ENCODE measurements around the gene C6orf89.

GRCh38 chr6:36970892-36971842, 85.4 kb downstream of the C6orf89 start:
- TF ChIP-seq CTCF (conservative IDR thresholded peaks at IDR 0.05 in 1 of 2, IDR thresholded peaks at IDR 0.05 in 1 of 2; ENCODE audit: low read depth in 1 of 2, low read length in 2 of 2) = no peak
- TF ChIP-seq EZH2 (IDR thresholded peaks at IDR 0.05; ENCODE audit: low read length, missing control alignments) = no peak

All from fibroblast of lung (primary cell).